HEK293 (cell line): ENCODE measurements around the gene SLMAP.
A peak's percentile ranks its signal among the peaks of the same experiment; 100 is the strongest.

ENCODE experiments used
- CTCF ChIA-PET: fragments of 350-600 bp; formaldehyde crosslinking; extraction: SDS; loops from one replicate; lab custom pipeline; 2021; ENCODE audit warnings: antibody characterized with exemption; lab: Yijun Ruan, JAX
- POLR2A ChIA-PET: fragments of 300-600 bp; formaldehyde crosslinking; extraction: SDS; loops from one replicate; lab custom pipeline; 2020; ENCODE audit warnings: antibody characterized with exemption, inconsistent platforms; lab: Yijun Ruan, JAX
- H3K27ac ChIP-seq: fragments of 200-500 bp; sonication (Bioruptor generic); 2 replicates; pipeline ENCODE4 v1.5.1; 2014; ENCODE audit warnings: low read depth, low read length, control low read depth, inconsistent platforms; ENCODE audit errors: extremely low read depth
- H3K36me3 ChIP-seq, 2 experiments: fragments of 200-500 bp in 1 of 2; sonication (Bioruptor generic) in 1 of 2; 1 replicate in 1 of 2; 2 replicates in 1 of 2; pipeline ENCODE4 v1.5.1; 2014 to 2017; ENCODE audit warnings: inconsistent platforms in 2 of 2, low read length in 2 of 2; ENCODE audit not compliant: control insufficient read depth in 2 of 2, insufficient read depth in 1 of 2
- H3K4me1 ChIP-seq: fragments of 200-500 bp; sonication (Bioruptor generic); 2 replicates; pipeline ENCODE4 v1.5.1; 2014; ENCODE audit warnings: mild to moderate bottlenecking, low read length, inconsistent platforms; ENCODE audit not compliant: control insufficient read depth, insufficient read depth
- H3K4me3 ChIP-seq: 2 replicates; pipeline ENCODE4 v1.5.1; 2011; ENCODE audit warnings: low read depth, mild to moderate bottlenecking, control low read depth, low read length, moderate library complexity
- H3K9me3 ChIP-seq: fragments of 200-500 bp; sonication (Bioruptor generic); 2 replicates; pipeline ENCODE4 v1.5.1; 2014; ENCODE audit warnings: low read depth, low read length, inconsistent platforms; ENCODE audit not compliant: control insufficient read depth, insufficient read depth
- HOXA7 ChIP-seq: sonication (generic); formaldehyde crosslinking; IDR thresholded peaks from 2 replicates; pipeline ENCODE4 v1.8.1; 2022; ENCODE audit warnings: missing genetic modification reagents, borderline replicate concordance
- HOXC10 ChIP-seq: sonication (generic); formaldehyde crosslinking; IDR thresholded peaks from 2 replicates; pipeline ENCODE4 v1.8.1; 2023; ENCODE audit warnings: mild to moderate bottlenecking, missing genetic modification reagents
- KLF1 ChIP-seq: fragments of 450-650 bp; formaldehyde crosslinking; IDR thresholded peaks from 2 replicates; pipeline ENCODE4 v1.5.1; 2016; ENCODE audit warnings: missing biosample characterization, missing genetic modification characterization
- PATZ1 ChIP-seq: fragments of 450-650 bp; formaldehyde crosslinking; IDR thresholded peaks from 2 replicates; pipeline ENCODE4 v1.5.1; 2016; ENCODE audit warnings: missing biosample characterization, missing genetic modification characterization
- PRDM4 ChIP-seq: fragments of 450-650 bp; formaldehyde crosslinking; IDR thresholded peaks from 2 replicates; pipeline ENCODE4 v1.5.1; 2017; ENCODE audit warnings: missing biosample characterization, missing genetic modification characterization
- TRIM28 ChIP-seq: IDR thresholded peaks from 2 replicates; pipeline ENCODE4 v1.6.1; 2011; ENCODE audit warnings: low read length, control low read depth, borderline replicate concordance
- YY2 ChIP-seq: fragments of 450-650 bp; formaldehyde crosslinking; IDR thresholded peaks from 2 replicates; pipeline ENCODE4 v1.5.1; 2016; ENCODE audit warnings: missing biosample characterization, missing genetic modification characterization
- ZBTB1 ChIP-seq: fragments of 450-650 bp; formaldehyde crosslinking; IDR thresholded peaks from 2 replicates; pipeline ENCODE4 v1.5.1; 2016; ENCODE audit warnings: missing biosample characterization, missing genetic modification characterization
- ZBTB17 ChIP-seq: fragments of 450-650 bp; formaldehyde crosslinking; IDR thresholded peaks from 2 replicates; pipeline ENCODE4 v1.5.1; 2016; ENCODE audit warnings: missing biosample characterization, missing genetic modification characterization
- ZFP3 ChIP-seq: fragments of 450-650 bp; formaldehyde crosslinking; IDR thresholded peaks from 2 replicates; pipeline ENCODE4 v1.5.1; 2016; ENCODE audit warnings: low read depth, missing biosample characterization, missing genetic modification characterization
- ZFP69B ChIP-seq: fragments of 450-650 bp; formaldehyde crosslinking; IDR thresholded peaks from 2 replicates; pipeline ENCODE4 v1.5.1; 2016; ENCODE audit warnings: missing biosample characterization, missing genetic modification characterization
- ZNF10 ChIP-seq: fragments of 450-650 bp; formaldehyde crosslinking; IDR thresholded peaks from 2 replicates; pipeline ENCODE4 v1.5.1; 2017; ENCODE audit warnings: missing biosample characterization, missing genetic modification characterization
- ZNF16 ChIP-seq: fragments of 450-650 bp; formaldehyde crosslinking; IDR thresholded peaks from 2 replicates; pipeline ENCODE4 v1.5.1; 2016; ENCODE audit warnings: low read depth, missing biosample characterization, missing genetic modification characterization
- ZNF175 ChIP-seq: fragments of 450-650 bp; formaldehyde crosslinking; IDR thresholded peaks from 2 replicates; pipeline ENCODE4 v1.5.1; 2016; ENCODE audit warnings: missing biosample characterization, missing genetic modification characterization
- ZNF223 ChIP-seq: fragments of 450-650 bp; formaldehyde crosslinking; IDR thresholded peaks from 2 replicates; pipeline ENCODE4 v1.5.1; 2016; ENCODE audit warnings: missing biosample characterization, missing genetic modification characterization
- ZNF292 ChIP-seq: fragments of 450-650 bp; formaldehyde crosslinking; IDR thresholded peaks from 2 replicates; pipeline ENCODE4 v1.5.1; 2016; ENCODE audit warnings: low read depth, missing biosample characterization, missing genetic modification characterization, borderline replicate concordance
- ZNF426 ChIP-seq: fragments of 450-650 bp; formaldehyde crosslinking; IDR thresholded peaks from 2 replicates; pipeline ENCODE4 v1.5.1; 2017; ENCODE audit warnings: missing biosample characterization, missing genetic modification characterization, mild to moderate bottlenecking, inconsistent platforms, moderate library complexity
- ZNF449 ChIP-seq: fragments of 450-650 bp; formaldehyde crosslinking; IDR thresholded peaks from 2 replicates; pipeline ENCODE4 v1.5.1; 2017; ENCODE audit warnings: missing biosample characterization, mild to moderate bottlenecking, missing genetic modification characterization, moderate library complexity
- ZNF529 ChIP-seq: fragments of 450-650 bp; formaldehyde crosslinking; IDR thresholded peaks from 2 replicates; pipeline ENCODE4 v1.5.1; 2017; ENCODE audit warnings: missing genetic modification characterization, missing biosample characterization; ENCODE audit not compliant: insufficient replicate concordance
- ZNF544 ChIP-seq: fragments of 450-650 bp; formaldehyde crosslinking; IDR thresholded peaks from 2 replicates; pipeline ENCODE4 v1.5.0; 2017; ENCODE audit warnings: missing biosample characterization, missing genetic modification characterization
- ZNF555 ChIP-seq: fragments of 450-650 bp; formaldehyde crosslinking; conservative IDR thresholded peaks from 2 replicates; pipeline ENCODE4 v1.5.1; 2017; ENCODE audit warnings: missing biosample characterization, mild to moderate bottlenecking, missing genetic modification characterization, inconsistent platforms
- ZNF664 ChIP-seq: fragments of 450-650 bp; formaldehyde crosslinking; IDR thresholded peaks from 2 replicates; pipeline ENCODE4 v1.5.1; 2016; ENCODE audit warnings: missing biosample characterization, missing genetic modification characterization
- ZNF707 ChIP-seq: fragments of 450-650 bp; formaldehyde crosslinking; IDR thresholded peaks from 2 replicates; pipeline ENCODE4 v1.5.1; 2016; ENCODE audit warnings: missing biosample characterization, missing genetic modification characterization
- ZNF843 ChIP-seq: fragments of 450-650 bp; formaldehyde crosslinking; IDR thresholded peaks from 2 replicates; pipeline ENCODE4 v1.5.1; 2016; ENCODE audit warnings: missing biosample characterization, missing genetic modification characterization
- TF ChIP-seq, protein P1 (sequence below): fragments of 450-650 bp; formaldehyde crosslinking; IDR thresholded peaks from 2 replicates; pipeline ENCODE4 v1.5.1; 2017; ENCODE audit warnings: missing biosample characterization, missing genetic modification characterization

SLMAP gene

DNA sequence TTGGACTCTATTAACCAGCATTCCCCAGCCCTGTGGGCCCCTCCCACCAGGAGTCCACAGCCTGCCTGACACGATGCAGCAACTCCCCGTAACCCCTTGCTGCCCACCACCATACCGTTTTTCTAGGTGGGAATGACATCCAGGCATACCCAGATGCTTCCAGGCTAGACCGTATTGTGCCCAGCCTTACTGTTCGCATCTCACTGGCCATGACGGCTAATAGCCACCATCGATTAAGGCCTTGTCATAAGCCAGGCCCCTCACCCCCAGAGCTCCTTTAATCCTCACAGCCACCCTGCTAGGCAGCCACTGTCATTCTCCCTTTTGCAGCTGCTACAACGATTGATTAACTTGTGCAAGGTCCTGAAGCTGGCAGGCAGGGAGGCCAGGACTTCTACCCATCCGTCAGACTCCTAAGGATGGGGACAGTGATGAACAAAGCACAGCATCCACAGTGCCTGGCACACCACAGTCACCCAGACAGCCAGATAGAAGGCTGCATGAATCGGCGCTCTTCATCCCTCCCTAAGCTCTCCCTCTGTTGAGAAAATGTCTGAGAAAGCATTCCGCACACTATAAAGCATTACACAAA is 192.1 kb downstream of the SLMAP start:
- TF ChIP-seq ZNF449, result no peak
- peak; percentile 72 for TF ChIP-seq ZBTB17
- TF ChIP-seq, protein P1, sequence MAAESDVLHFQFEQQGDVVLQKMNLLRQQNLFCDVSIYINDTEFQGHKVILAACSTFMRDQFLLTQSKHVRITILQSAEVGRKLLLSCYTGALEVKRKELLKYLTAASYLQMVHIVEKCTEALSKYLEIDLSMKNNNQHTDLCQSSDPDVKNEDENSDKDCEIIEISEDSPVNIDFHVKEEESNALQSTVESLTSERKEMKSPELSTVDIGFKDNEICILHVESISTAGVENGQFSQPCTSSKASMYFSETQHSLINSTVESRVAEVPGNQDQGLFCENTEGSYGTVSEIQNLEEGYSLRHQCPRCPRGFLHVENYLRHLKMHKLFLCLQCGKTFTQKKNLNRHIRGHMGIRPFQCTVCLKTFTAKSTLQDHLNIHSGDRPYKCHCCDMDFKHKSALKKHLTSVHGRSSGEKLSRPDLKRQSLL (tag by site-specific recombination), result no peak
- TF ChIP-seq ZBTB1 (tag by site-specific recombination), result no peak
- TF ChIP-seq ZNF10 (tag by site-specific recombination), result no peak
- no peak for TF ChIP-seq ZNF529
- Histone ChIP-seq H3K4me3 (no peak overlapping the region), H3K27ac (no peak overlapping the region), H3K4me1 (0 out of 2 replicates have a peak, but pooled peaks cover 2% of the 10 kb centered on the region), H3K9me3 (no peaks in the 10 kb centered on the region), H3K36me3 (no peaks in the 10 kb centered on the region)
- ChIA-PET POLR2A (no interaction called here), CTCF (no interaction called here)

- H3K36me3 ChIP-seq, result no peaks in the 10 kb centered on the region
- H3K27ac ChIP-seq, result no peak overlapping the region
- TF ChIP-seq TRIM28 (no peak), ZNF555 (tag by site-specific recombination) (no peak), KLF1 (tag by site-specific recombination) (no peak), ZNF426 (tag by site-specific recombination) (no peak), ZNF292 (no peak), HOXA7 (no peak), ZNF175 (tag by site-specific recombination) (no peak), ZNF664 (tag by site-specific recombination) (no peak), ZNF843 (tag by site-specific recombination) (no peak), HOXC10 (CRISPR knock-in tag) (no peak), ZFP3 (tag by site-specific recombination) (no peak), ZNF707 (tag by site-specific recombination) (no peak), PRDM4 (tag by site-specific recombination) (no peak), ZNF223 (no peak), ZNF544 (no peak), PATZ1 (no peak), YY2 (tag by site-specific recombination) (no peak), ZNF16 (tag by site-specific recombination) (no peak), ZFP69B (no peak)
- H3K4me3 ChIP-seq, result no peak overlapping the region
- POLR2A ChIA-PET, result no interaction called here
- H3K4me1 ChIP-seq, result 0 out of 2 replicates have a peak, but pooled peaks cover 2% of the 10 kb centered on the region
- CTCF ChIA-PET, result interaction anchor here (0.7 kb wide), 1 partner anchor 233 kb away, joined by 4 read pairs; no protein-coding TSS in a partner anchor
- no peaks in the 10 kb centered on the region for H3K9me3 ChIP-seq
Measured at GRCh38 chr3:57948781-57949242, 192.7 kb downstream of the SLMAP start.
